Activated gamma-delta T cell (primary cell): ENCODE results near the gene COQ5.

ENCODE experiments used
- DNase-seq: peaks from one replicate; lab custom pipeline; 2025; lab: John Stamatoyannopoulos, UW

The COQ5 gene

GRCh38 chr12:120483621-120484020 is 45.3 kb downstream of the COQ5 start:
- no peak for DNase-seq

GRCh38 chr12:120481022-120481767 is 47.8 kb downstream of the COQ5 start:
- no peak for DNase-seq

- no peak for DNase-seq
Observed at GRCh38 chr12:120480211-120480610, 48.7 kb downstream of the COQ5 start.

GRCh38 chr12:120479458-120479857 is 49.5 kb downstream of the COQ5 start:
- DNase-seq, result no peak

- no peak for DNase-seq
Observed at GRCh38 chr12:120475643-120476042, 53.3 kb downstream of the COQ5 start.

GRCh38 chr12:120474616-120474960 is 54.4 kb downstream of the COQ5 start:
- DNase-seq, result no peak

- no peak for DNase-seq
Observed at GRCh38 chr12:120473807-120474615, 54.9 kb downstream of the COQ5 start.

GRCh38 chr12:120472521-120472920 is 56.4 kb downstream of the COQ5 start:
- no peak for DNase-seq

- no peak for DNase-seq
Observed at GRCh38 chr12:120470150-120470784, 58.7 kb downstream of the COQ5 start.

GRCh38 chr12:120469450-120470149 is 59.4 kb downstream of the COQ5 start, which contains the start of gene SRSF9:
Gene SRSF9 (minus strand): TSS chr12:120469748. CDS start chr12:120469609, 139 bp downstream.
- DNase-seq, result peak; percentile 98

- DNase-seq, result peak; percentile 30
Observed at GRCh38 chr12:120468821-120469449, 60.0 kb downstream of the COQ5 start.

GRCh38 chr12:120468325-120468820 is 60.6 kb downstream of the COQ5 start:
- DNase-seq, result no peak

GRCh38 chr12:120467439-120467838 is 61.5 kb downstream of the COQ5 start:
- no peak for DNase-seq

- DNase-seq, result no peak
Observed at GRCh38 chr12:120466560-120467315, 62.2 kb downstream of the COQ5 start.

GRCh38 chr12:120465756-120466155 is 63.2 kb downstream of the COQ5 start:
- no peak for DNase-seq

GRCh38 chr12:120463712-120464111 is 65.2 kb downstream of the COQ5 start:
- no peak for DNase-seq

GRCh38 chr12:120462099-120462640 is 66.8 kb downstream of the COQ5 start:
- no peak for DNase-seq

GRCh38 chr12:120460157-120460556 is 68.8 kb downstream of the COQ5 start:
- no peak for DNase-seq

- DNase-seq, result no peak
Observed at GRCh38 chr12:120457133-120457532, 71.8 kb downstream of the COQ5 start.

- no peak for DNase-seq
Observed at GRCh38 chr12:120455302-120455701, 73.7 kb downstream of the COQ5 start.
